Pons (tissue), 1 donor: ENCODE results near the gene AGAP6.
"Not testable (repeated sequence)": the region's sequence is repeated elsewhere in the genome, so short reads cannot be mapped to it uniquely, and the experiment has no call there.

ENCODE experiments used
- DNase-seq: peaks from one replicate; pipeline ENCODE4 v3.0.0-alpha.2; 2016; ENCODE audit warnings: low spot score

The AGAP6 gene

GRCh38 chr10:49988376-49988775 is at the start of gene AGAP6:
TSS of gene AGAP6 (plus strand) at chr10:49988406. CDS start at chr10:49988716, 310 bp downstream.
- DNase-seq: not testable (repeated sequence)

DNA sequence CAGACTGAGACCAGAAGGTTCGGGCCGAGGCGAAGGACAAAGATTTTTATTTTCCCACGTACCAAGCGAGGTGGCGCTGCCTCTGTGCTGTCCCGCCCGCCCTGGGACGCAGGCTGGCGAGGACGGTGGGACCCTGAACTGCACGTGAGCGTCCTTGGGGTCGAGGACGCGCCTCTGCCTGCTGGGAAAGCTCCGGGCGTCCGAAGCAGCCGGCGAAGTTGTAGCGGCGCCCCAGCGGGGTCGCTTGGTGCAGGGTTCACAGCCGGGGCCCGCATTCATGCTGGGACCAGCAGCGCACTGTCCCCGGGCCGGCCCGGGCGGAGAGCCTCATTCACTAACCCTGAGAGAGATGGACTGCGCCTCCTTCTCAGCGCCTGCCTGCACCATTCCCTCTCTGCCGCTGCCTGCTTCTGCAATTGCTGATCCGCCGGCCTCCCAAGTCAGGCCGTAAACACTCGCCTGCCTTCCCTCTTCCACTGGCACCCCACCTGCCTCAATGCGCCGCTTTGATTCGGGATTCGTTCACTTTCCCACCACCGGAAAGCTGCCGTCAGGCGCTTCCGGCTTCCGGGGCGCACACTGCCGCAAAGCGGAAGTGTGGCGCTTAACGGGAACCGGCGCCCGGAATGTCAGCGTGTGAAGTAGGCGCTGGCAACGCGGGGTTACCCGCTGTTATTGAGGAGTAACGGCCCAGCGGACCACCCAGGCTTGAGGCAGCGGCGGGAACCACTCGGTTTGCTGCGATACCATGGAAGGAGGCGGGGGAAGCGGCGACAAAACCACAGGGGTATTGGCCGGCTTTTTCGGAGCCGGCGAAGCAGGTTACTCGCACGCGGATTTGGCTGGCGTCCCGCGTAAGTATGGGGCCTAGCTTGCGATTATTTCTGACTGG is 46.5 kb upstream of the AGAP6 start, which contains the start of the genes PARG and TIMM23B:
TSS of gene PARG (minus strand) at position 581 of the 892 bp plus-strand sequence. CDS start at position 279, 302 bp downstream.
TSS of gene TIMM23B (plus strand) at position 607 of the 892 bp plus-strand sequence. CDS start at position 749, 142 bp downstream.
- DNase-seq: peak; percentile 75

DNA sequence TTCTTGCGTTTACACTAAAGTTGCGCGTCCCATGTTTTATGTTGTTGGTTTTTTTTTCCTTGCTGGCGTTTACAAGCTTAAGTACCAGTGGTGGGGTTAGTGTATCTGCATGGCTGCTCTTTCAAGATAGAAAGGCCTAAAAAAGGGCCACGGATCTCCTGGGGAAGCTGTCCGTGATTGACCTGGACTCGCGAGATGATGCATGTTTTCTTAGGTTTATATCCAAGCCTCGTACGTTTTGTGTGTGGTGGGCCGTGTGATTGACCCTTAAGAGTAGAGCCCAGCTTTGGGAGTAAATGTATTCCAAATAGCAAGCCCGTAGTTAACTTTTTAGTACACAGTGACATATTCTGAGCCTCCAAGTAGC is 45.9 kb upstream of the AGAP6 start:
- peak; percentile 2 for DNase-seq

DNA sequence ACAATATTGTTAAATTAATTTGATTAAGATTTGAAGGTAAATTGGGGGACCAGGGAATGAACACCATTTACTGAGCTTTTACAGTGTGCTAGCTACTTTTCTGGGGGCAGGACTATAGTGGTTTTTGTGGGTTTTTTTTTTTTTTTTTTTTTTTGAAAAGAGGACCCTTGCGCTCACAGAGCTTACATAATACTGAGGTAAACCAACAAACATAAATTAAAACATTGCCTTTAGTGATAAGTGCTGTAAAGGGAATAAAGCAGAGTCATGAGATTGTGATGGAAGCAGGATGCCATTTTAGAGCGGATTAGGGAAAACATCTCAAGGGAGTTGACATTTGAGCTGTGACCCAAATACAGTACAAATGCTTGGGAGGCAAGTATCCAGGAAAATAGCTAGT is 44.6 kb upstream of the AGAP6 start:
- not testable (repeated sequence) for DNase-seq

GRCh38 chr10:49948142-49948541 is 40.1 kb upstream of the AGAP6 start:
- DNase-seq: not testable (repeated sequence)

GRCh38 chr10:49948737-49949136 is 39.5 kb upstream of the AGAP6 start:
- not testable (repeated sequence) for DNase-seq

DNA sequence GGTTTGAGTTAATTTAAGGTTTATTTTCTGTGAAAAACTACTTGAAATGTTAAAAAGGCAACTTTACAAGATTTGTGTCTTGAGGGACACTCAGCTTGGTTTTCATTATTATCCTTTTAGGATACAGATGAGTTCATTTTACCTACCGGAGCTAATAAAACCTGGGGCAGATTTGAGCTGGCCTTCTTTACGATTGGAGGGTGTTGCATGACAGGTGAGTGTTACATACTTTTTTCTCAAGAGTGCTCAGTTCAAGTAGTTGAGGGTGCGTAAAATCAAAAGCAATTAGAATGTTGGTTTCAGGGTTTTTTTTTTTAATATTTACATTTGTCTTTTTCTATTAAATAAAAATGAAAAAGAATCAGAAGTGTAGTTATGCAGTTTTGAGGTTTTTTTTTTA is 36.2 kb upstream of the AGAP6 start:
- not testable (repeated sequence) for DNase-seq

GRCh38 chr10:49953122-49953521 is 35.1 kb upstream of the AGAP6 start:
- DNase-seq: peak; percentile 41

GRCh38 chr10:49970331-49970857 is 17.8 kb upstream of the AGAP6 start:
- not testable (repeated sequence) for DNase-seq

DNA sequence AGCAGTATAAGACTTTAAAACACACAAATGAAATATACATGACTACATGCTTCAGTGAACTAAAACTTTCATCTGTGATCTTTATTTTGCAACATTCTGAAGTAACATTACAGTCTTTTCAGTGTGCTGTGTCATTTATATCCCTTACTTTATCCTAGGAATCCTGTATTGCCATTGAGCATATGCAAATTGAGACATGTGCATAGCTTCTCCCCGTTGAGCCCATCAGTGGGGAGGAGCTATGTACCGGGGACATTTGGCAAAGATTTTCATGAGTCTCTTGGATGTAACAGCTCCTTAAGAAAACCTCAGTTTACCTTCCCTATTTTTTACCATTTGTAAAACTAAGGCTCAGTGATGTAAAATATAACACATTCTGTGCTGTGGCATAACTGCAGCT is 16.7 kb upstream of the AGAP6 start:
- not testable (repeated sequence) for DNase-seq

DNA sequence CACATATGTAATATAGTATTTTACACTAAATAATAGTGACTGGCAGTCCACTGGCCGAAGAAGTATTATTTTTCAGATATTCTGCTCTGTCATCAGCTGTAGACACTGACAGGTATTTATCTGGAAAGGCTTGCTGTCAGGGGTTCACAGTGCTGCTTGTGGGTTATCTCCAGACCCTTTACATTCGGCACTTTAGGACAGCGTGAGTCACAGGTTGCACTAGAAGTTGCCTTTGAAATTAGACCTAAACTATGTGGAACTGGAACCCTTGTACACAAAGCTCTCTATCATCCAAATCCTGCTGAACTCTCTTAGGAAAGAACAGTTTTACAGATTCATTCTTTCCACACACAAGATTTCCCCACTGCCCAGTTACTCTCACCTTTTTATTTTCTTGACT is 16.1 kb upstream of the AGAP6 start:
- DNase-seq: not testable (repeated sequence)

GRCh38 chr10:49977756-49978155 is 10.4 kb upstream of the AGAP6 start:
- DNase-seq: not testable (repeated sequence)

DNA sequence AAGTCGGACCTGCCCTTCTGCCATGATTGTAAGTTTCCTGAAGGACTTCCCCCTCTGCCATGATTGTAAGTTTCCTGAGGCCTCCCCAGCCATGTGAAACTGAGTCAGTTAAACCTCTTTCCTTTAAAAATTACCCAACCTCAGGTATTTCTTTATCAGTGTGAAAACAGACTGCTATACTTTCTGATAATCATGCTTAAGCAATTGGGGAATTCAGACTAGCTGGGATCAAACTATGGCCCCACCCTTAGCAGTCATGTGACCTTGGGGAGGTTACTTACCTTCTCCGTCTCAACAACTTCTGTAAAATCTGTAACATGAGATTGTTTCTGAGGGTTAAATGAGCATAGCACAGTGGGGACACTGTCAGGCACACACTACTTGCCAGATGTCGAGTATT is 999 bp upstream of the AGAP6 start:
- not testable (repeated sequence) for DNase-seq

GRCh38 chr10:49995321-49995720 is 7.1 kb downstream of the AGAP6 start:
- not testable (repeated sequence) for DNase-seq

DNA sequence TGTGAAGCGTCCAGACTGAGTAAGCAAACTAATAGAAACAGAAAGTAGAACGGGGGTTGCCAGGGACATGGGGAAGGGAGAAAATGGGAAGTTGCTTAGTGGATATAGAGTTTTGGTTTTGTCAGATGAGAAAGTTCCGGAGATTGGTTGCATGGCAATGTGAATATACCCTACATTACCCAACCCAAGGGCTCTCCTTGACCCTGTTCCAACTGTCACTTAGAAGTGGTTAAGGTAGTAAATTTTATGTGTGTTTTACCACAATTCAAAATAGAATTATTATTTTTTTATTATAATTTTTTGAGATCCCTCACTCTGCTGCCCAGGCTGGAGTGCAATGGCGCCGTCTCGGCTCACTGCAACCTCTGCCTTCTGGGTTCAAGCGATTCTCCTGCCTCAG is 25.8 kb downstream of the AGAP6 start:
- DNase-seq: not testable (repeated sequence)

- not testable (repeated sequence) for DNase-seq
Measured at GRCh38 chr10:50015596-50016220, 27.5 kb downstream of the AGAP6 start.

- not testable (repeated sequence) for DNase-seq
Measured at GRCh38 chr10:50016926-50017325, 28.7 kb downstream of the AGAP6 start.

GRCh38 chr10:50017646-50018045 is 29.4 kb downstream of the AGAP6 start:
- DNase-seq: not testable (repeated sequence)

GRCh38 chr10:50019279-50019678 is 31.1 kb downstream of the AGAP6 start:
- not testable (repeated sequence) for DNase-seq

- DNase-seq: not testable (repeated sequence)
Measured at GRCh38 chr10:50020451-50021024, 32.3 kb downstream of the AGAP6 start.

- DNase-seq: no peak
Measured at GRCh38 chr10:50021646-50022045, 33.4 kb downstream of the AGAP6 start.

DNA sequence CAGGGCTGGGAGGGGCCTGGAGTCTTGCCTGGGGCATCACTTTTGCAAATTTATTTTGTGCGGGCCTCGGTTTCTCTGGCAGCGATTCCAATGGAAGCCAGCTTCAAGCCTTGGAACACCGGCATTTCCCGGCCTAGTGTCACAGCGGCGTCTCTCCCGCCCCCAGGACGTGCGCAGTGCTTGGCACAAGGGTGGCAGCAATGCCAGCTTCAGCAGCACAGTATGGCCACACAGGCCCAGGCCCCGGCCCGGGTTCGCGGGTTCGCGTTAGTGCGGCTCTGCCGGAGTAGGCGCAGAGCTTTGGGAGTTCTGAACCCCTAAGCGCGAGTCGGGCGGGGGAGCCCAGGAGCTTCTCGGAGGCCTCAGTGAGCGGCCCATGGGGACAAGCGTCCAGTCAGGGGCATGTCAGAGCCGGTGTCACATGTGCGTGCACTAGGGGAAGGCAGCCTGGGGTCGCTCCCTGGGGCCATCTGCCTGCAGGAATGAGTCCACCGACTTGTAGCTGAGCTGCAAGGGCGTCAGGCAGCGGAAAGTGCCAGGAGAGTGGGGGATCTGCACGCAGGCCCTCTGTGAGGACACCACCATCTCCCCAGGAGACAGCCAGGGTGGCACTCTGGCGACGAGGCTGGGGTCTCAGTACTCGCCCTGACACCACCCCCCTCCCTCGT is 36.6 kb downstream of the AGAP6 start:
- DNase-seq: not testable (repeated sequence)
